Endothelial cell of umbilical vein (primary cell): Measurements from ENCODE around the gene STBD1. TPM values are rescaled to one million over a fixed set of nuclear protein-coding genes. Genes with fewer than 3 reads are reported as not detected.

Experiments
- BruUV-seq: library from RNA; stranded (reverse); fragments of 400-500 nt; replicated peaks from 2 replicates; lab custom pipeline; 2021; lab: Mats Ljungman, UMichigan
- CTCF ChIA-PET: fragments of 300-600, 350-600 bp; sonication (Branson Sonifier 250); formaldehyde crosslinking; loops from one replicate; lab custom pipeline; 2021; ENCODE audit warnings: antibody characterized with exemption, inconsistent platforms; lab: Charles Lee
- POLR2A ChIA-PET: fragments of 300-600, 350-600 bp; sonication (Branson Sonifier 250); formaldehyde crosslinking; loops from one replicate; lab custom pipeline; 2021; ENCODE audit warnings: antibody characterized with exemption, inconsistent platforms; lab: Charles Lee
- DNase-seq: peaks from one replicate; pipeline ENCODE4 v3.0.0-alpha.2; 2011; ENCODE audit warnings: low read depth, low spot score
- FAIRE-seq: peaks from 2 replicates; lab custom pipeline; 2011; peaks lifted over from hg19 to GRCh38; lab: Jason Lieb, UNC
- H2AFZ ChIP-seq: 2 replicates; pipeline ENCODE4 v1.6.0; 2012; ENCODE audit warnings: low read depth, low read length, control low read depth, inconsistent platforms
- H3K27ac ChIP-seq: 2 replicates; pipeline ENCODE4 v1.5.1; 2011; ENCODE audit warnings: low read depth, mild to moderate bottlenecking, control low read depth, low read length, moderate library complexity; ENCODE audit not compliant: insufficient read depth
- H3K27me3 ChIP-seq, 2 experiments: 2 replicates each; pipeline versions ENCODE4 v1.6.0 to v1.6.1; 2011; ENCODE audit warnings: low read length in 2 of 2, mixed read lengths in 1 of 2; ENCODE audit not compliant: control insufficient read depth in 2 of 2, insufficient read depth in 2 of 2
- H3K36me3 ChIP-seq, 2 experiments: 2 replicates in 1 of 2; 3 replicates in 1 of 2; pipeline ENCODE4 v1.5.1; 2011; ENCODE audit warnings: low read length in 2 of 2, mild to moderate bottlenecking in 1 of 2, moderate library complexity in 1 of 2; ENCODE audit not compliant: control insufficient read depth in 2 of 2, insufficient read depth in 2 of 2; ENCODE audit errors: extremely low read depth in 1 of 2
- H3K4me1 ChIP-seq: 3 replicates; pipeline ENCODE4 v1.5.1; 2011; ENCODE audit warnings: mild to moderate bottlenecking, low read length; ENCODE audit not compliant: control insufficient read depth, insufficient read depth; ENCODE audit errors: extremely low read depth
- H3K4me2 ChIP-seq: 2 replicates; pipeline ENCODE4 v1.6.1; 2011; ENCODE audit warnings: low read length, control low read depth, mixed read lengths; ENCODE audit not compliant: insufficient read depth
- H3K4me3 ChIP-seq, 3 experiments: fragments of 200-600 bp in 1 of 3; sonication (generic), shearing (Covaris generic) in 1 of 3; replicated peaks in 1 of 3; 2 replicates each; pipeline ENCODE4 v1.5.1; 2011 to 2016; ENCODE audit warnings: control low read depth in 3 of 3, low read length in 3 of 3, mild to moderate bottlenecking in 2 of 3, inconsistent platforms in 1 of 3, low read depth in 1 of 3, moderate library complexity in 1 of 3; ENCODE audit not compliant: insufficient read depth in 1 of 3
- H3K79me2 ChIP-seq: 2 replicates; pipeline ENCODE4 v1.6.0; 2012; ENCODE audit warnings: low read length, inconsistent platforms; ENCODE audit not compliant: control insufficient read depth, insufficient read depth
- H3K9ac ChIP-seq: replicated peaks from 2 replicates; pipeline ENCODE3; 2011; ENCODE audit warnings: low read length, control low read depth; ENCODE audit not compliant: insufficient read depth; ENCODE audit errors: extremely low read depth
- H3K9me1 ChIP-seq: replicated peaks from 3 replicates; pipeline ENCODE4 v1.6.0; 2011; ENCODE audit warnings: mild to moderate bottlenecking, low read length; ENCODE audit not compliant: control insufficient read depth, insufficient read depth; ENCODE audit errors: extremely low read depth
- H3K9me3 ChIP-seq: replicated peaks from 2 replicates; pipeline ENCODE4 v1.5.1; 2012; ENCODE audit warnings: low read length, inconsistent platforms; ENCODE audit not compliant: control insufficient read depth, insufficient read depth
- H4K20me1 ChIP-seq: replicated peaks from 2 replicates; pipeline ENCODE3; 2011; ENCODE audit warnings: mild to moderate bottlenecking, low read length; ENCODE audit not compliant: control insufficient read depth, insufficient read depth; ENCODE audit errors: extremely low read depth
- CTCF ChIP-seq, 2 donors: IDR thresholded peaks; 1 replicate in 1 of 2; 2 replicates in 1 of 2; pipeline ENCODE4 v1.5.1; 2011; ENCODE audit warnings: low read length in 2 of 2, mild to moderate bottlenecking in 2 of 2, moderate library complexity in 2 of 2, control low read depth in 1 of 2, inconsistent platforms in 1 of 2, low read depth in 1 of 2; ENCODE audit not compliant: insufficient read depth in 1 of 2; ENCODE audit errors: extremely low read depth in 1 of 2
- EZH2 ChIP-seq: IDR thresholded peaks from 2 replicates; pipeline ENCODE4 v1.6.1; 2012; ENCODE audit warnings: borderline replicate concordance, low read depth, mild to moderate bottlenecking, moderate library complexity, low read length, inconsistent platforms; ENCODE audit not compliant: severe bottlenecking
- FOS ChIP-seq: IDR thresholded peaks from 2 replicates; pipeline ENCODE4 v1.6.1; 2011; ENCODE audit warnings: mild to moderate bottlenecking, low read length, moderate library complexity, borderline replicate concordance; ENCODE audit not compliant: insufficient read depth
- GATA2 ChIP-seq: IDR thresholded peaks from 2 replicates; pipeline ENCODE4 v1.7.0; 2011; ENCODE audit warnings: low read depth, mild to moderate bottlenecking, moderate library complexity, mixed read lengths, low read length; ENCODE audit not compliant: insufficient read length, insufficient read depth
- JUN ChIP-seq: IDR thresholded peaks from 2 replicates; pipeline ENCODE4 v1.6.1; 2011; ENCODE audit warnings: borderline replicate concordance, low read depth; ENCODE audit not compliant: insufficient read length, insufficient read depth
- MAX ChIP-seq: IDR thresholded peaks from 2 replicates; pipeline ENCODE4 v1.6.1; 2011; ENCODE audit not compliant: insufficient read depth, insufficient read length
- MYC ChIP-seq: IDR thresholded peaks from one replicate; pipeline ENCODE4 v1.6.1; 2011; ENCODE audit warnings: mild to moderate bottlenecking, low read depth, low read length
- POLR2A ChIP-seq: IDR thresholded peaks from 2 replicates; pipeline ENCODE4 v1.6.1; 2012; ENCODE audit warnings: low read depth, mild to moderate bottlenecking, control low read depth, low read length
- POLR2AphosphoS5 ChIP-seq: IDR thresholded peaks from 2 replicates; pipeline ENCODE4 v1.6.1; 2012; ENCODE audit warnings: low read depth, mild to moderate bottlenecking, control low read depth, low read length, moderate library complexity; ENCODE audit not compliant: insufficient read depth
- dilution Hi-C: fragments of 300-500 bp; cut with MboI; formaldehyde crosslinking; loops from one replicate; pipeline ENCODE4 v1.15.0; 2019; ENCODE audit warnings: low sequenced_read_pairs; ENCODE audit not compliant: extremely low pct_ligation_motif_present
- intact Hi-C: fragments of 100-400 bp; cut with micrococcal nuclease; formaldehyde crosslinking; loops from one replicate; pipeline ENCODE4 v1.10.0; 2022
- polyA plus RNA-seq, 4 experiments: library from polyadenylated mRNA; depleted of rRNA in 3 of 4; stranded (reverse) in 3 of 4; unstranded in 1 of 4; fragments of >200 nt; gene quantifications; 2 replicates each; pipeline versions ENCODE4 v1.2.1 to v1.2.3, GENCODE V29; 2011 to 2012; ENCODE audit warnings: missing spikeins in 1 of 4
- total RNA-seq: library from RNA; stranded (reverse); gene quantifications from 2 replicates; pipeline ENCODE4 v1.2.3, GENCODE V29; 2021

Gene STBD1
- total and polyA plus RNA-seq, 2 donors (not counting 3 experiments of a cell fraction or from before 2014, with no cell fraction given): 0.18 to 0.29 TPM

- BruUV-seq: no TSS peak
- no peak for TF ChIP-seq POLR2AphosphoS5
- TF ChIP-seq CTCF (IDR thresholded peaks at IDR 0.05; ENCODE audit: extremely low read depth in 1 of 2, insufficient read depth in 1 of 2, low read depth in 1 of 2, low read length in 2 of 2): no peak
- TF ChIP-seq MAX: no peak
- dilution Hi-C loops: no loop called here
- Histone ChIP-seq H3K4me1 (no peaks in the 10 kb centered on the region), H3K79me2 (no peaks in the 10 kb centered on the region), H4K20me1 (no peaks in the 10 kb centered on the region), H3K27ac (no peak overlapping the region), H3K27me3 (peaks cover 3 to 21% of the 10 kb centered on the region in 2 experiments), H3K4me2 (no peak overlapping the region), H2AFZ (no peak overlapping the region), H3K4me3 (no peak overlapping the region), H3K9me3 (no peaks in the 10 kb centered on the region), H3K36me3 (no peaks in the 10 kb centered on the region), H3K9me1 (no peaks in the 10 kb centered on the region), H3K9ac (no peak overlapping the region)
- DNase-seq (no peak), FAIRE-seq (no peak)
- intact Hi-C loops: no loop called here
- POLR2A ChIA-PET: no interaction called here
- CTCF ChIA-PET: interaction anchor here (1.4 kb wide), 1 partner anchor 9 kb away, joined by 4 read pairs; no protein-coding TSS in a partner anchor
Measured at GRCh38 chr4:76334885-76335284, 28.4 kb downstream of the STBD1 start.

DNA sequence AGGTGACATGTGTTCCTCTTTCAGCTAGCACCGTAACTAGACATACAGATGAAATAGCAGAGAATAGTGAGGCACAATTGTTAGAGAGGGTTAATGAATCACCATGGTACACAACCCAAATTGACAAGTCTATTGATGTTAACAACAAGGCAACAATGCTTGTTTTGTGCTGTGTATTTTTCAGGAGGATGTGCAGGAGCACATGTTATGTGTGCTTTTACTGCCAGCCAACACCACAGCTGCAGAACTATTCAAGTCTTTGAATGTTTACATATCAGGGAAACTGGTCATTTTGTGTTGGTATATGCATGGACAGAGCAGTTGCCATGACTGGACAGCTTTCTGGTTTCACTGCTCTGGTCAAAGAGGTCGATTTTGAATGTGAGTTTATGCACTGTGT, 32.8 kb downstream of the STBD1 start:
- H3K36me3 ChIP-seq: no peaks in the 10 kb centered on the region
- H3K79me2 ChIP-seq: no peaks in the 10 kb centered on the region
- BruUV-seq: no TSS peak
- H3K4me2 ChIP-seq: no peak overlapping the region
- DNase-seq (no peak), FAIRE-seq (no peak)
- H3K9me1 ChIP-seq: no peaks in the 10 kb centered on the region
- no peaks in the 10 kb centered on the region for H4K20me1 ChIP-seq
- H3K9me3 ChIP-seq: no peaks in the 10 kb centered on the region
- TF ChIP-seq POLR2AphosphoS5 (no peak), EZH2 (no peak), GATA2 (no peak), MAX (no peak), POLR2A (no peak), FOS (no peak), CTCF (IDR thresholded peaks at IDR 0.05; ENCODE audit: extremely low read depth in 1 of 2, insufficient read depth in 1 of 2, low read depth in 1 of 2, low read length in 2 of 2) (no peak), JUN (no peak), MYC (no peak)
- no peaks in the 10 kb centered on the region for H3K4me1 ChIP-seq
- H2AFZ ChIP-seq: no peak overlapping the region
- intact Hi-C loops (no loop called here), dilution Hi-C loops (no loop called here)
- H3K27me3 ChIP-seq: peaks cover 0 to 10% of the 10 kb centered on the region in 2 experiments
- no peak overlapping the region for H3K4me3 ChIP-seq
- no peak overlapping the region for H3K27ac ChIP-seq
- ChIA-PET POLR2A (no interaction called here), CTCF (interaction anchor here (0.9 to 1.9 kb wide), 2 partner anchors 10 to 39 kb away, joined by 3 to 6 read pairs; no protein-coding TSS in a partner anchor)
- H3K9ac ChIP-seq: no peak overlapping the region
